Activated naive CD4-positive, alpha-beta T cell (primary cell): ENCODE data around the gene PABPN1L.
"Not testable (repeated sequence)": the region's sequence is repeated elsewhere in the genome, so short reads cannot be mapped to it uniquely, and the experiment has no call there.

Experiments used
- DNase-seq, 4 experiments: peaks; one replicate each; lab custom pipeline; 2025; lab: John Stamatoyannopoulos, UW

Gene PABPN1L

DNA sequence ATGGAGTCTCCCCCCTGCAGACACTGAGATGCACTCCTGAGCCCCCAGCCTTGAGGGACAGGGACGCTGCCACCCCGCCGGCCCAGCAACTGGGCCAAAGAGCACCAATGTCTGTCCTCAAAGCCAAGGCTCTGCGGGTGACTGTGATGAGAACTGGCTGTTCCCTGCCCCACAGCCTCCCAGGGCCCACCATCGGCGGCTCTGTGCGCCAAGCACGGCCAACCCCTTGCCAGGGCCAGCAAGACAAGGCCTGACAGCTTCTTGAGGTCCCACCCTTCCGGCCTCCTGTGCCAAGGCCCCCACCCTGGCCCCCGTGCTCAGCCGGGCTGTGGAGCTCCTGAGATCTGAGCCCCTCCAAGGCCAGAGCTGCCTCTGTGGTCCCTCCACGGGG is 34.2 kb upstream of the PABPN1L start:
- no peak for DNase-seq

DNA sequence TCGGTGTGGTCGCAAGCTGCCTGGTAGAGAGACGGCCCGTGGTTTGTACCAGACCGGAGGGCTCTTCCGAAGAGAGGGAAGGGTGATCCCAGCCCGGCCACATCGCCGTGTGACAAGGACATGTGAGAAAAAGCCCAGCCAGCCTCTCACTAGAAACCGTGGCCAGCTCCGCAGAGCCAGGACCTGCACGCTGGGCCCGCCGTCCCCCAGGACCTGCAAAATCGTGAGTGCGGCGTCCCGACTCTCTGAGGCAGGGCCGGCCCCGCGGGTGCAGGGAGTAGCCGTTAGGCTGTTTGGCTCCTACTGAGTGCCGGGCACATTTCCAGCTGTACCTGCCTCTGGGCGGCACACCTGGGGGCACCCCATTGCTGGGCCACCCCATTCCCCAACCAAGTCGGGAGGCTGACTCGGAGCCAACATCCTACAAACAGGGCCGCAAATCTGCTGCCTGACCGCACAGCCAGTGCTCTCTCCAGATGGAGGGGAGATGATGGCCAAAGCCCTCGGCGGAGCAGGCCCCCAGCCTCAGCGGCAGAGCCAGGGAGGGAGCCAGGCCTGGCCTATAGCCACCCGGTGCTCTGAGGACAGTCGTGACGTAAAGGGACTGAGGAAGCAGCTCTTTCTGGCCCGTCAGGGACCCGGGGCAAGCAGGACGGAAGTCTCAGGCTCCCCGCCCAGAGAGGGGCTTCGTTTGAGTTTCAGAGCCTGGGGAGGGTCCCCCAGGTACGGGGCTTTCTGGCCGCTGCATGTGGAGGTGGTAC is 33.6 kb upstream of the PABPN1L start:
- no peak for DNase-seq

DNA sequence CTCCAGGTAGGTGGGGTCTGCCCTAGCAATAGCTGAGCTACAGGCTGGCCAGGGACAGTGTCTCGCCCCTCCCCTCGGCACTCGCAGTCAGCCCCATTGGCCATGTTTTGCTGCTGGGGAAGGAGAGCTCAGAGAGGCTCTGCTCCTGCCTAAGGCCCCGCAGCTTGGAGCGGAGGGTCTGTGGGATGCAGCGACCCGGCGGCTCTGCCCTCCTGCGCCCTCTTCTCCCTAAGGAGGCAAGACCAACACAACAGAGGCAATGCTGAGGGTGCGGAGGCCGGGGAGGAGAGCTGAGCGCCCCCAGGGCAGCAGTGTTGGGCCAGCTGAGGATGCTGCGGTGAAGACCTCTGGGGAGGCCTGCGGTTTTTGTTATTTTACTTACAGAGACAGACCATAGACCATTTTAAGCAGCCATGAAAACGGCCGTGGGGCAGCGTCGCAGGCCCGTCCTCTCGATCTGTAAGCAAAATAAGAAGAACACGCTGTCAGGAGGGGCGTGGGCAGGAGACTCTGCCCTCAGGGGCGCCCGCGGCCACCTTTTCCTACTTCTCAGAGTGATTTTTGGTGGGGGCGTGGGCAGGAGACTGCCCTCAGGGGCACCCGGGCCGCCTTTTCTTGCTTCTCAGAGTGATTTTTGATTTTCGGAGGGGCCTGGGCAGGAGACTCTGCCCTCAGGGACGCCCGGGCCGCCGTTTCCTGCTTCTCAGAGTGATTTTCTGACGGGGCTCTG is 31.4 kb upstream of the PABPN1L start:
- DNase-seq = no peak

DNA sequence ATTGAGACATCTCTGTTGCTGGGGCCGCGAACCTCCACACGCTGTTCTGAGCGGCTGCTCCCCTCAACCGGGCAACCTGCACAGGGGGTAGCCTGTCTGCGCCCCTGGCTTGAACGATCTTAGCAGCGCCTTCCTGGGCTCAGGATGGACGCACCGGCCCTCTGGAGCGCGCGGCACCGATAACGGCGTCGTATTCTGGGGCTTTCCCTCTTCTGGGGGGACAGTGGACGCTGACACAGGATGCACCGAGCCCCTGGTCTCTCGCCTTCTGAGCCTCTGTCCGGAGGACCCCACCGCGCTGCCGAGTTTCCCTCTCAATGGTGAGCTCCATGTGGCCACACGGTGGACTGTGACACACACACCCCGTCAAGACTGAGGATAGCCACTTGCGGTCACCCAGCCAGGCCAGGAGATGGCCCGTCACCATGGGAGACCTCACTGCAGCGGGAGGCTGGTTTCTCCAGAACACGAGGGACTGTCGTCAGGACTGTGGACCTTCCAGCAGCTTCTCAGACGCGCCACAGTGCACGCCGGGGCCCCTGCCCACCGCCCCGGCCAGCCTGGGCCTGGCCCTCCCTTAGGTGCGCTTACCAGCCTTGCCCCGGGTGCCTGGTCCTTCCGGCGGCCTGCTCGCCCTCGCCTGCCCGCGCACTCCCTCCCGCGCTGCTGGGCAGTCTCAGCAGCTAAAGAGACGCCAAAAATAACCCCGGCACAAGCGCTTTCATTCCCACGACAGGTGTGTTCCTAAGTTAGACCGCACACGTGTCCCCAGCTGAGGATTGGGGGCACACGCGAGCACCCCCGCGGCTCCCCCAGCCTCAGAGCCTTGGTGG is 30.0 kb upstream of the PABPN1L start:
- no peak for DNase-seq

DNA sequence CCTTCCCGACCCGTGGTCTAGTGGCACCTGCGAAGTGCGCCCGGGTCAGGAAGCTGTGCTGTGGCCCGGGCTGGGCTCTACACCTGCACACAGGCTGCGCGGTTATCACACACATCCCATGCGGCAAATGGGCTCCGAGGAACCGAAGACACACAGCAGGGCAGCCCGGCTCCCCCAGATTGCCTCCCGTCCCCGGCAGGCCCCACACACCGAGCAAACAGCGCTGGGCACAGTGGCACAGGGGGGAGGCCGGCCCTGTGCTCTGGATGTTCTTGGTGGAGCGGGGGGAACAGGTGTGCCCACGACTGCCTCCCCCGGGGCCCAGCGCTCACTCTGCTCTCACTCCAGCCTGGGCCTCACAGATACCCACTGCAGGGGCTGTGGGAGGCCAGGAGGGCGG is 28.9 kb upstream of the PABPN1L start:
- DNase-seq = no peak

DNA sequence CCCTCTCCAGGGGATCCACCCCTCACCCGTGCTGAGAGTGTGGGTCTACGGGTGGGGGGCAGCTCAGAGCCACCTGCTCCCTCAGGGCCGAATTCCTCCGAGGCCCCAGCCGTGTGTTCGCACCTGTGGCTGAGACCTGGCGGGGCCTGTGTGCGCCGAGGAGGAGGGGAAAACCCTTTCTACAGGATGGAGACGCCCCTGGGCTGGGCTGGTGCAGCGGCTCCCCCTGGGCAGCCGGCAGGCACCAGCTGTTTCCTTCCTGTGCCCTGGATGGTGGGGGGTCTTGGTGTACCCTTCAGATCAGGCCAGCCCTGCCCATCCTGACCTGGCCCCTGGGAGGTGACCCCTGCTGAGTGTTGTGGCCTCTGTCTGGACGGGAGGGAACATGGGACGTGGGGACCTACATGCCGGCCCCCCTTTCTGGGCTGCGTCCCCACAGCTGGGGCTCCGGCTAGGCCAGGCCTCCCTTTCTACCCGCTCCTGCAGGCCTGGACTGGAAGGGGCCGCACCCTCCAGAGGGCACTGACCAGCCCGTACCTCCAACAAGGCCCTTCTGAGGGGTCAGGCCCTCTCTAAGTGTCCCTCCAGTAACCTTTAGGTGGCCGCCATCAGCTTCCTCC is 28.3 kb upstream of the PABPN1L start:
- DNase-seq = no peak

- DNase-seq = not testable (repeated sequence)
Observed at GRCh38 chr16:88894266-88894665, 27.8 kb upstream of the PABPN1L start.

DNA sequence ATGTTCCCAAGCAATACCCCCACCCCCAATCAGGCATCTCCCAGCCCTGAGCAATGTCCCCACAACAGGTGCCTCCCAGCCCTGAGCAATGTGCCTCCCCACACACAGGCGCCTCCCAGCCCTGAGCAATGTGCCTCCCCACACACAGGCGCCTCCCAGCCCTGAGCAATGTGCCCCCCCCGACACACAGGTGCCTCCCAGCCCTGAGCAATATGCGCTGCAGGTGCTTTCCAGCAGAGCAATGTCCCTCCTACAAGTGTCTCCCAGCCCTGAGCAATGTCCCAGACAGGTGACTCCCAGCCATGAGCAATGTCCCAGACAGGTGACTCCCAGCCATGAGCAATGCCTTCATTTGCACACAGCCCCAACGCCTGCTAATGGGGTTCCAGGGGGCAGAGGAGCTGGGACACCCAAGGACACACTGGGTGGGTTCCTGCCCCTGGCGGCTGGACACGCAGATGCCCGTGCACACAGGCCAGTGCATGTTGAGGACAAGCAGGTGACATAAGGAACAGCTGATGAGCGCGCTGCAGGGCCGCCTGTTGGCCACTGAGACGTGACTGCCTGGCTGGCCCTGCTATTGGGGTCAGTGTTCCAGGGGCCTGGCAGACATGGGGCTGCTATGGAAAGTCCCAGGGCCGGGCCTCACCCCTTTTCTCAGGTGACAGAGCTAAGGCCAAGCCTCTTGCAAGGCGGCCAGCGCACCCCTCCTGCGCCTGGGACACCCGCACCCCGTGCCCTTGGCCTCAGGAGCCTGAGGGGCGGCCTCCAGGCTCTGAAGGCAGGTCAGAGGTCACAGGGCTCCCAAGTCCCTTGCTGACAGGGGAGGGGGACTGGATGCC is 26.9 kb upstream of the PABPN1L start:
- DNase-seq = no peak

- no peak for DNase-seq
Observed at GRCh38 chr16:88892065-88892464, 25.6 kb upstream of the PABPN1L start.

- DNase-seq = no peak
Observed at GRCh38 chr16:88891083-88891482, 24.6 kb upstream of the PABPN1L start.

DNA sequence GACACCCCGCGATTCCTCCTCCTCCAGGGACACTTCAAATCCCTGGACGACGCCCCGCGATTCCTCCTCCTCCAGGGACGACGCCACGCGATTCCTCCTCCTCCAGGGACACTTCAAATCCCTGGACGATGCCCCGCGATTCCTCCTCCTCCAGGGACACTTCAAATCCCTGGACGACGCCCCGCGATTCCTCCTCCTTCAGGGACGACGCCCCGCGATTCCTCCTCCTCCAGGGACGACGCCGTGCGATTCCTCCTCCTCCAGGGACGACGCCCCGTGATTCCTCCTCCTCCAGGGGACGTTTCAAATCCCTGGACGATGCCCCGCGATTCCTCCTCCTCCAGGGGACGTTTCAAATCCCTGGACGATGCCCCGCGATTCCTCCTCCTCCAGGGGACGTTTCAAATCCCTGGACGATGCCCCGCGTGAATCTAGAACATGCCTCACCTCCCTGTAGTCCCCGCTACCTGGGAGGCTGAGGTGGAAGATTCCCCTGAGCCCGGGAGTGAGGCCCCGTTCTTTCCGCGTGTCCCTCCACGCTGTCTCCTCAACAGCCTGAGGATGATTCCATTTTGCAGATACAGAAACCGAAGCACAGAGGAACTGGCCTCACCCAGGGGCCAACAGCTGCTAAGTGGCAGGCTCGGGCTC is 23.4 kb upstream of the PABPN1L start:
- DNase-seq = not testable (repeated sequence)

GRCh38 chr16:88888461-88889387 is 22.3 kb upstream of the PABPN1L start:
- no peak for DNase-seq

DNA sequence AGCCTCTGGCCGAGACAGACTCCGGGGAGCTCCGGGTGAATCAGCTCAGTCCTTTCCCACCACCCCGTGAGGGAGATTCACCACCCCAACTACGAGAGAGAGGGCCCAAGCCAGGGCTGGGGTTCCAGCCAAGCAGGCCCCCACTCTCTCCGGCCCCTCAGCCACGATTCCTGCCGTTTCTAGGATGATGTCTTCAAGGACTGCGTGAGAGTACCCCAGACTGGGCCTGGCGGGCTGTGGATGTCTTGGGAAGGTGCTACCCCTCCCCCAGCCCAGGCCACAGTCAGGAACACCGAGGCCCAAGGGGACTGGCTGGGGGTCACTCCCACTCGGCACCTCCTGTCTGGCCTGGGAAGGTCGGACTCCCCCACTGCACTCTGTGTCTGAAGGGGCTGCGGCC is 21.6 kb upstream of the PABPN1L start:
- no peak for DNase-seq

DNA sequence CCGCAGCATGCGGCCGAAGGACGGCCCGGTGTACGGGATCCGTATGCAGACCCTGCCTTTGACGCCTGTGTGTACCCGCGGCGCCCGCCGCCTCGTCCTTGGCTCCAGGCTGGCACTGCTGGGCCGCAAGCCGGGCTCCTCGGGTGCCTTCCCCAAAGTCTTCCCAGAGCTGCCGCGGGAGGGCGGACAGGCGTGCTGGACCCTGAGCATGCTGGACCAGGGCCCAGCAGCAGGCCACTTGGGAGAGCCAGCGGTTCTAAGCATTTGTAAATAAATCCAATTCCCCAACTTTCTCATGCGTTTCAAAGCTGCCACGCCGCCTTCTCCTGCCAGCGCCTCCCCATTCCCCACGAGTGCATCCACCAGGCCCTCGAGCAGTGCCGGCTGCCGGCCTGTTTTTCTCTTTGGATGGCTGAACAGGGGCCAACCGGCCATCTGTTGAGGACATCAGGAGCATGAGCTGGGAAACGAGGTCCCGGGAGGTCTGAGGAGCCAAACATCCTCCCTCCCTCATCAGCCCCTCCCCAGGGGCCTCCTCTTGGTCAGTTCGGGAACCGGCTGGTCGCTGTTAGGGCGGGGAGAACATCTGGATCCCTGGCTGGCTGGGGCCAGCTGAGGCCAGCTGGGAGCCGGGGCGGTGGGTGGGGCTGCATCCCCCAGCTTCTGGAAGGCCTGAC is 20.5 kb upstream of the PABPN1L start:
- DNase-seq = no peak

DNA sequence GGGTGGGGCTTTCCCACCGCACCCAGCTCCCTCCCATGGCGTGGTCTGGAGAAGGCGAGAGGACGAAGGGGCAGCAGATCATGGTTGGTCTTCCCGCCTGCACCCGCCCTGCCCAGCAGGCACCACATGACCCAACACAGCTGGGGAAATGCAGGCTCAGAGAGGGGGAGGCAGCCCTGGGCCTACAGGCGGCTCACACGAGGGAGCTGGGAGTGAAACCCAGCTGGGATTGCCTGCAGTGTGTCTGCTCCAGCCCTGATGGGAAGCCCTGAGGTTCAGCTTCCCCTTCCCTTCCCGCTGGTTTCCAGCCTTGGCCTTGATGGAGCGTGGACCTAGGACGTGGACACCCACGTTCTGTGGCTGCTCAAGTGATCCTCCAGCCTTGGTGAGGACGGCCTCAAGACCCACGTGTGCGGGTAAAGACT is 20.0 kb upstream of the PABPN1L start:
- DNase-seq = no peak

GRCh38 chr16:88885693-88886280 is 19.3 kb upstream of the PABPN1L start:
- DNase-seq = no peak

GRCh38 chr16:88884569-88885271 is 18.3 kb upstream of the PABPN1L start:
- no peak for DNase-seq

- no peak for DNase-seq
Observed at GRCh38 chr16:88883946-88884345, 17.5 kb upstream of the PABPN1L start.
